Omental fat pad (tissue), 4 donors: ENCODE measurements around the gene CFAP65. TPM values are rescaled to one million over a fixed set of nuclear protein-coding genes. Genes with fewer than 3 reads are reported as not detected.

ENCODE experiments used
- ATAC-seq: fragments of 150-250 bp; one replicate; pipeline ENCODE4 v1.9.1; 2016; ENCODE audit warnings: mild to moderate bottlenecking, moderate library complexity; ENCODE audit not compliant: low FRiP score
- DNase-seq: peaks from one replicate; pipeline ENCODE4 v3.0.0-alpha.2; 2019; ENCODE audit warnings: low spot score
- CTCF ChIP-seq, 3 donors: fragments of 450-650 bp; IDR thresholded peaks; one replicate each; pipeline ENCODE4 v1.5.1; 2016 to 2017; ENCODE audit warnings: antibody characterized with exemption in 3 of 3, mild to moderate bottlenecking in 3 of 3, moderate library complexity in 2 of 3
- total RNA-seq, 4 donors: library from RNA; depleted of rRNA; stranded (reverse); fragments of >200 nt; gene quantifications; one replicate each; pipeline ENCODE4 v1.1.0, GENCODE V29; 2016

Gene CFAP65
- total RNA-seq, 4 donors from 2014 or later, result 0.19 TPM; not detected in 3

GRCh38 chr2:218981881-218982585 is 59.3 kb downstream of the CFAP65 start:
- no peak for TF ChIP-seq CTCF (IDR thresholded peaks at IDR 0.05)
- ATAC-seq (no peak), DNase-seq (no peak)

GRCh38 chr2:218981390-218981880 is 59.9 kb downstream of the CFAP65 start:
- ATAC-seq, result no peak
- no peak for TF ChIP-seq CTCF (IDR thresholded peaks at IDR 0.05)
- DNase-seq, result no peak

DNA sequence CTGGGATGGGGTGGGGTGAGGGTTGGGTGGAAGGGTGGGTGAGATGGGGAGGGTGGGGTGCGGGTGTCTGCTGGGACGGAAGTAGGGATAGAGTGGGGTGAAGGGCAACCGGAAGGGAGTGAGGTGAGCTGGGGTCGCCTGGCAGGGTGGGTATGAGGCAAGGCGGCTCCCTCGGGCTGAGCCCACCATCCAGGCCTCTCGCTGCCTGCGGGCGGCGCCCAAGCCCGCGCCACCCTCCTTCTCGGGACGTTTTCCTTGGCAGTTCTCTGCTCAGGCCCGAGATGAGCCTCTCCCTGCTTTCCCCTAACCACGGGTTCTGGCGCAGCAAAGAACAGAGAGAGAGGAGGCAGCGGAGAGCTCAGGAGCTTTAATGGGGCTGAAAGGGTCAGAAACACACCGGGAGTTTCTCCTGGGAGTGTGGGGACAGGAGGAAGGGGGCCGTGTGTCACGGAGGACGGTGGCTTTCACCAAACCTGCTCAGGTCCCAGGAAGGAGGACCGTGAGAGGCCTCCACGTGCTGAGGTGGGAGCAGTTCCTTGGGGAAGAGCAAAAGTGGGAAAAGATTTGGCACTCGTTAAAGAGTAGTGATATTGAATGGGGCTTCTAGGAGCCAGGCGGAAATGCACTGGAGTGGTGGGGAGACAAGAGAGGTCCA is 60.5 kb downstream of the CFAP65 start:
- ATAC-seq (no peak), DNase-seq (no peak)
- TF ChIP-seq CTCF (IDR thresholded peaks at IDR 0.05), result no peak

DNA sequence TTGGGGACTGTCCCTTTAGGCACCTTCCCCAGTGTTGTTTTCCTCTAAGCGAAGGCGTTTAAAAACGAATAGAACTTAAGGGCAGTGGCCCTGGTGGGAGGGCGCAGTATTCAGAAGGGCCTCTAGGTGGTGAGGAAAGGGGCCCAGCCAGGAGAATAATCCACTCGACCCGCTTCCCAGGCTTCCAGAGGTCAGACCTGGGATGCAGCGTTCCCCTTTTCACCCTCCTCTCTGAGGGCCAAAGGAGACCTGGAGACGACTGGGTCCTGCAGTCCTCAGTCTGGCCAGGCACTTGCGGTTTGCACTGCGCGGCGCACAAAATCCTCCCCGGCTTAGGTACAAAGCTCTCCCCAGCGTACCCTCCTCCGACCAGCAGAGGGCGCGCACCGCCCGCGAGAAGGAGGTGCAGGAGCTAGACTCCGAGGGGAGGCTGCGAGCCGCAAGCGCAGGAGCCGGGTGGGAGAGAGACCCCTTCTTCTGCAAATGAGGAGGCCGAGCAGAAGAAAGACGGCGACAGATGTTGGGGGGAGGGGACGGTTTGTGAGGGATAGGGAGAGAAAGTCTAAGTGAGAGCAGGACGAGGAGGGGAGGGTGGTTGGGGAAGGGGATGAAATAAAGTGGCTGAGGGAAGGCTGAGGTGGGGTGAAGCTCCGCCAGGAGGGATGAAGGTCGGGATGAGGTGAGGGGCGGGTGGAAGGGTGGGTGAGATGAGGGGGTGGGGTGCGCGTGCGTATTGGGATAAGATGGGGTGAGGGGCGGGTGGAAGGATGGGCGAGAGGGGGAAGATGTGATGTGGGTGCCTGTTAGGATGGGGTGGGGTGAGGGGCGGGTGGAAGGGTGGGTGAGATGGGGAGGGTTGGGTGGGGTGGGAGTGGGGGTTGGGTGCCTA is 61.2 kb downstream of the CFAP65 start:
- DNase-seq (peak; percentile 68), ATAC-seq (peak; percentile 73)
- TF ChIP-seq CTCF (IDR thresholded peaks at IDR 0.05), result peak in 1 of 3 donors; percentile 54

GRCh38 chr2:218975060-218975777 is 66.1 kb downstream of the CFAP65 start:
- DNase-seq, result no peak
- no peak for TF ChIP-seq CTCF (IDR thresholded peaks at IDR 0.05)

DNA sequence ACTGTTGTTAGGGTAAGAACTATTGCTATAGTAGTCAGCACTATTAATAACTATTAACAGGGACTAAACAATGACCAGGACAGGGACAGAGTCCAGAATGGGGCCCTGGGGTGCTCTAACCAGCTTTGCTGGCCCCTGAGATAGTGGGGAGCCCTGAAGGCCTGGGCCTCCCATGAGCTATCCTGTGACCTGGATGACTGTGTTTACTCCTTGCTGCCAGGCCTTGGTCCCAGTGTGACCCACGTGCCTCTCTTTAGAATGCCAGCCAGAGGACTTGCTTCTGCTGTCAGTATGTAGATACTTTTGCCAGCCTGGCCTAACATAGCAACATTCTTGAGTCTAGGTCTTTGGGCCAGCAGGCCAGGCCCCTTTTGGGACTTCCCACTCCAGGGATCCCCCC is 70.4 kb downstream of the CFAP65 start:
- no peak for TF ChIP-seq CTCF (IDR thresholded peaks at IDR 0.05)
- no peak for DNase-seq
- no peak for ATAC-seq

More at GRCh38 chr2:218975060-218975777, 66.1 kb downstream of the CFAP65 start:
- ATAC-seq, result no peak
